ENCODE data around the gene UBE2E2.

UBE2E2 gene

DNA sequence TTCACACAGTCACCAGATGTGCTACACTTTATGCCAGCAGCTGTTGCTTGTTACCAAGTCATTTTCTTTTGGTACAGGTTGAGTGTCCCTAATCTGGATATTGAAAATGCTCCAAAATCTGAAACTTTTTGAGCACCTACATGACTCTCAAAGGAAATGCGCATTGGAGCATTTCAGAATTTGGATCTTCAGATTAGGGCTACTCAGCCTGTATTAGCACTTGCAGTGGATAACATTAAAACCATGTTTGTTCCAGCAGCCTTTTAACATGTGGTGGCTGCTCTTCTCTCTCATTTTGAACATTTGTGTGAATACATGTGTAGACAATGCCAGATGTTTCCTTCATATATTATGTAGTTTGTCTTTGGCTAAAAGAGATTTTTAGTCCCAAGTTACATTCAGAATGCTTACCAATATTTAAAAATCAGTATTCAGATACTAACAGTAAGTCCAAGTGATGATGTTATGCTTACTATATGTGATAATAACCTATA is 371.7 kb downstream of the UBE2E2 start:
- TF ChIP-seq EZH2phosphoT487 (IDR thresholded peaks at IDR 0.05; ENCODE audit: borderline replicate concordance, low read length) (no peak), CTCF (IDR thresholded peaks at IDR 0.05; ENCODE audit: low read depth, low read length, poor library complexity, severe bottlenecking) (no peak)
- no peak overlapping the region for H3K4me2 ChIP-seq (ENCODE audit: low read length)
- H3K27me3 ChIP-seq (ENCODE audit: control insufficient read depth, low read length): no peaks in the 10 kb centered on the region
- no peaks in the 10 kb centered on the region for H3K9me2 ChIP-seq (replicated peaks; ENCODE audit: control insufficient read depth, low read length)
- no peaks in the 10 kb centered on the region for H4K20me1 ChIP-seq (ENCODE audit: control insufficient read depth, insufficient read depth, low read depth, low read length)
- no peaks in the 10 kb centered on the region for H3K4me1 ChIP-seq (ENCODE audit: control insufficient read depth, low read length)
- no peaks in the 10 kb centered on the region for H3K79me2 ChIP-seq (ENCODE audit: control insufficient read depth, low read length)
- no peak overlapping the region for H3K4me3 ChIP-seq (ENCODE audit: low read length)
- H3K27ac ChIP-seq (ENCODE audit: low read depth, low read length): no peak overlapping the region
- H3F3A ChIP-seq (ENCODE audit: control insufficient read depth, insufficient read depth): no peaks in the 10 kb centered on the region
- H3K36me3 ChIP-seq (ENCODE audit: control insufficient read depth, low read length): no peaks in the 10 kb centered on the region
- 0 out of 2 replicates have a peak, but pooled peaks cover 2% of the 10 kb centered on the region for H3K9me3 ChIP-seq (ENCODE audit: control insufficient read depth, insufficient read depth, low read length)

GRCh38 chr3:23575697-23576096 is 372.6 kb downstream of the UBE2E2 start:
- H3K4me1 ChIP-seq (ENCODE audit: control insufficient read depth, low read length): no peaks in the 10 kb centered on the region
- H3K4me3 ChIP-seq (ENCODE audit: low read length): no peak overlapping the region
- H3K4me2 ChIP-seq (ENCODE audit: low read length): no peak overlapping the region
- H3K9me3 ChIP-seq (ENCODE audit: control insufficient read depth, insufficient read depth, low read length): 0 out of 2 replicates have a peak, but pooled peaks cover 2% of the 10 kb centered on the region
- no peaks in the 10 kb centered on the region for H3K79me2 ChIP-seq (ENCODE audit: control insufficient read depth, low read length)
- no peak overlapping the region for H3K27ac ChIP-seq (ENCODE audit: low read depth, low read length)
- no peaks in the 10 kb centered on the region for H4K20me1 ChIP-seq (ENCODE audit: control insufficient read depth, insufficient read depth, low read depth, low read length)
- H3K36me3 ChIP-seq (ENCODE audit: control insufficient read depth, low read length): no peaks in the 10 kb centered on the region
- H3K27me3 ChIP-seq (ENCODE audit: control insufficient read depth, low read length): no peaks in the 10 kb centered on the region
- no peaks in the 10 kb centered on the region for H3F3A ChIP-seq (ENCODE audit: control insufficient read depth, insufficient read depth)
- TF ChIP-seq EZH2phosphoT487 (IDR thresholded peaks at IDR 0.05; ENCODE audit: borderline replicate concordance, low read length) (no peak), CTCF (IDR thresholded peaks at IDR 0.05; ENCODE audit: low read depth, low read length, poor library complexity, severe bottlenecking) (no peak)
- no peaks in the 10 kb centered on the region for H3K9me2 ChIP-seq (replicated peaks; ENCODE audit: control insufficient read depth, low read length)

DNA sequence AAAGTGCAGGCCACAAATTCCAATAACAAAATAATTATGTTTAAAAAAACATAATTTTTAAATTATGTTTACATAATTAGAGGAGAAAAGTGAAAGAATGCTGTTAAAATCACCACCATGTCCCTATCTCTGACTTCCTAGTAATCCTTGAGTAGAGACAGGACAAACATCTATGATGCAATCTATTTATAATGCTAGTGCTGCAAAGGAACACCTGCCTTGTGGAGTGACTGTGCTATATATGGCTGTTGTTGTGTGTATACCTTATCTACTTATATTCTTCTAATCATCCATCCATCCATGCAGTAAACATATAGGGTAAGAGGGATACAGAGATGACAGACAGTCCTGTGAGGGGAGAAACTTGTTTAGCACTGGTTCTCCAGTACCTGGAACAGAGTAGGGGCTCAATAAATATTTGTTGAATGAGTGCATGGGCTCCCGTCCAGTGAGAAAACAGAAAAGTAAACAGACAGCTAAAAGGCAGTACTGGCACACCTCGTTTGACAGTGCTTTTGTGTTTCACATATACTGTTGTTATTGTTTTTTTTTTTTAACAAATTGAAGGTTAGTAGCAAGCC is 373.3 kb downstream of the UBE2E2 start:
- no peaks in the 10 kb centered on the region for H3K27me3 ChIP-seq (ENCODE audit: control insufficient read depth, low read length)
- no peak overlapping the region for H3K27ac ChIP-seq (ENCODE audit: low read depth, low read length)
- TF ChIP-seq CTCF (IDR thresholded peaks at IDR 0.05; ENCODE audit: low read depth, low read length, poor library complexity, severe bottlenecking) (no peak), EZH2phosphoT487 (IDR thresholded peaks at IDR 0.05; ENCODE audit: borderline replicate concordance, low read length) (no peak)

More for the DNA sequence above, 373.3 kb downstream of the UBE2E2 start:
- H3K4me2 ChIP-seq (ENCODE audit: low read length): no peak overlapping the region
- no peak overlapping the region for H3K4me3 ChIP-seq (ENCODE audit: low read length)
- no peaks in the 10 kb centered on the region for H3K9me2 ChIP-seq (replicated peaks; ENCODE audit: control insufficient read depth, low read length)
- no peaks in the 10 kb centered on the region for H3K79me2 ChIP-seq (ENCODE audit: control insufficient read depth, low read length)
- no peaks in the 10 kb centered on the region for H3K36me3 ChIP-seq (ENCODE audit: control insufficient read depth, low read length)
- H4K20me1 ChIP-seq (ENCODE audit: control insufficient read depth, insufficient read depth, low read depth, low read length): no peaks in the 10 kb centered on the region
- H3F3A ChIP-seq (ENCODE audit: control insufficient read depth, insufficient read depth): no peaks in the 10 kb centered on the region
- no peaks in the 10 kb centered on the region for H3K4me1 ChIP-seq (ENCODE audit: control insufficient read depth, low read length)
- 0 out of 2 replicates have a peak, but pooled peaks cover 2% of the 10 kb centered on the region for H3K9me3 ChIP-seq (ENCODE audit: control insufficient read depth, insufficient read depth, low read length)
